Parathyroid adenoma (tissue), 2 donors: ENCODE data around the gene SLC12A7.
A peak's percentile ranks its signal among the peaks of the same experiment; 100 is the strongest.

ENCODE experiments used
- H2AFZ ChIP-seq: fragments of 300-600 bp; sonication (generic); one replicate; pipeline ENCODE4 v1.7.0; 2017; ENCODE audit warnings: antibody characterized with exemption, mild to moderate bottlenecking
- H3K27ac ChIP-seq: fragments of 300-600 bp; sonication (generic); one replicate; pipeline ENCODE4 v1.7.0; 2017
- H3K27me3 ChIP-seq: fragments of 300-600 bp; sonication (generic); one replicate; pipeline ENCODE4 v1.7.0; 2017; ENCODE audit warnings: low read length; ENCODE audit not compliant: control insufficient read depth, insufficient read depth
- H3K36me3 ChIP-seq: fragments of 300-600 bp; sonication (generic); one replicate; pipeline ENCODE4 v1.7.0; 2017; ENCODE audit warnings: low read length; ENCODE audit not compliant: control insufficient read depth, insufficient read depth
- H3K4me1 ChIP-seq: fragments of 300-600 bp; sonication (generic); one replicate; pipeline ENCODE4 v1.7.0; 2017; ENCODE audit warnings: control low read depth
- H3K4me2 ChIP-seq: fragments of 300-600 bp; sonication (generic); one replicate; pipeline ENCODE4 v1.7.0; 2017; ENCODE audit warnings: low read length
- H3K4me3 ChIP-seq: fragments of 300-600 bp; sonication (generic); one replicate; pipeline ENCODE4 v1.7.0; 2017; ENCODE audit warnings: low read depth, low read length
- H3K79me2 ChIP-seq: fragments of 300-600 bp; sonication (generic); one replicate; pipeline ENCODE4 v1.7.0; 2017; ENCODE audit warnings: control low read depth
- H3K9ac ChIP-seq: fragments of 300-600 bp; sonication (generic); one replicate; pipeline ENCODE4 v1.7.0; 2017; ENCODE audit warnings: mild to moderate bottlenecking
- H3K9me3 ChIP-seq: fragments of 300-600 bp; sonication (generic); one replicate; pipeline ENCODE4 v1.7.0; 2017; ENCODE audit warnings: low read length; ENCODE audit not compliant: control insufficient read depth
- TF ChIP-seq, protein P1 (sequence below): fragments of 300-600 bp; sonication (generic); IDR thresholded peaks from one replicate; pipeline ENCODE4 v1.7.0; 2017; ENCODE audit warnings: antibody characterized with exemption, mild to moderate bottlenecking
- donor health status: primary hyperparathyroidism.

Gene SLC12A7

DNA sequence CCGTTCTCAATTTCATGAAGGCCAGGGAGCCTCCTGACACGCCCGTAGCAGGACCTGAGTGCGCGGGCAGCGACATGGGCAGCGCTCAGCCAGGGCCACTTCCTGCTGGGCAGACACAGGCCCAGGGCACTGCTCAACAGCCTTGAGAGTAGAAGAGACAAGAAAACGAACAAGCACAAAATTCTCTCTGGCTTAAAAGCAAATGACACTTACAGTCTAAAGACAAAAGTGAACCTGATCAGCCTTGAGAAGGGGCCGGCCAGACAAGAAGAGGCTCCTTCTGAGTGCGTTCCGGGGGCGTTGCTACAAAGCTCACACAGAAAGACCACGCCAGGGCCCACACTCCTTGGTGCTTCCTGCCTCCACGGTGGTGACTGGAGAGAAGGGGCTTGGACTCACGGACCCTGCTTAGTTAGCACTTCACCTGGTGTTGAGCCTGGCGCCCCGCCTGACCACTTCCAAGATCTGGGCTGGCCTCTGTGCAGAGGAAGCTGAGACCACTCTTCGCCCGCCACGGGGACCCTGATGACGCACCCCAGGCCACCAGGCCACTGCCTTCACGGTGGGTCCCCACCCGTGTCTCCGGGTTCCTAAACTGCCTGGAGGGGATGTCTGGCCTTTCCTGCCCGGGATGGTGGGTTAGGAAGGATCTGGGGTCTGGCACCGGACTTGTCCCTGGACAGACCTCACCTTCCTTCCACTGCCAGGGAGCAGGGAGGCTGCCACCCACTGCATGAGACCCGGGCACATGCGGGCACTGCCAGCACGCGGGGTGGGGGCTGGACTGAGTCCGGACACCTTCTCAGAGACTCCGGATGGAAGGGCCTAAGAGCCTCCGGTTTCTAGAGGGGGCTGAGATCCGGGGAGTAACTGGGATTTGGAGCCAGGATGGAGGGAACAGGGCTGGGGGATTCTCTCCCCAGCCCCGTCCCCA is 1.3 kb downstream of the SLC12A7 start:
- Histone ChIP-seq H3K9me3 (no peaks in the 10 kb centered on the region), H3K36me3 (no peaks in the 10 kb centered on the region), H3K4me3 (peak overlapping the region; percentile 70), H2AFZ (peak overlapping the region; percentile 79), H3K27ac (peak overlapping the region; percentile 2), H3K27me3 (no peaks in the 10 kb centered on the region), H3K4me1 (no peaks in the 10 kb centered on the region), H3K79me2 (peaks cover 7% of the 10 kb centered on the region), H3K4me2 (peak overlapping the region; percentile 87), H3K9ac (peak overlapping the region; percentile 59)
- TF ChIP-seq, protein P1, sequence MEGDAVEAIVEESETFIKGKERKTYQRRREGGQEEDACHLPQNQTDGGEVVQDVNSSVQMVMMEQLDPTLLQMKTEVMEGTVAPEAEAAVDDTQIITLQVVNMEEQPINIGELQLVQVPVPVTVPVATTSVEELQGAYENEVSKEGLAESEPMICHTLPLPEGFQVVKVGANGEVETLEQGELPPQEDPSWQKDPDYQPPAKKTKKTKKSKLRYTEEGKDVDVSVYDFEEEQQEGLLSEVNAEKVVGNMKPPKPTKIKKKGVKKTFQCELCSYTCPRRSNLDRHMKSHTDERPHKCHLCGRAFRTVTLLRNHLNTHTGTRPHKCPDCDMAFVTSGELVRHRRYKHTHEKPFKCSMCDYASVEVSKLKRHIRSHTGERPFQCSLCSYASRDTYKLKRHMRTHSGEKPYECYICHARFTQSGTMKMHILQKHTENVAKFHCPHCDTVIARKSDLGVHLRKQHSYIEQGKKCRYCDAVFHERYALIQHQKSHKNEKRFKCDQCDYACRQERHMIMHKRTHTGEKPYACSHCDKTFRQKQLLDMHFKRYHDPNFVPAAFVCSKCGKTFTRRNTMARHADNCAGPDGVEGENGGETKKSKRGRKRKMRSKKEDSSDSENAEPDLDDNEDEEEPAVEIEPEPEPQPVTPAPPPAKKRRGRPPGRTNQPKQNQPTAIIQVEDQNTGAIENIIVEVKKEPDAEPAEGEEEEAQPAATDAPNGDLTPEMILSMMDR, result no peak

DNA sequence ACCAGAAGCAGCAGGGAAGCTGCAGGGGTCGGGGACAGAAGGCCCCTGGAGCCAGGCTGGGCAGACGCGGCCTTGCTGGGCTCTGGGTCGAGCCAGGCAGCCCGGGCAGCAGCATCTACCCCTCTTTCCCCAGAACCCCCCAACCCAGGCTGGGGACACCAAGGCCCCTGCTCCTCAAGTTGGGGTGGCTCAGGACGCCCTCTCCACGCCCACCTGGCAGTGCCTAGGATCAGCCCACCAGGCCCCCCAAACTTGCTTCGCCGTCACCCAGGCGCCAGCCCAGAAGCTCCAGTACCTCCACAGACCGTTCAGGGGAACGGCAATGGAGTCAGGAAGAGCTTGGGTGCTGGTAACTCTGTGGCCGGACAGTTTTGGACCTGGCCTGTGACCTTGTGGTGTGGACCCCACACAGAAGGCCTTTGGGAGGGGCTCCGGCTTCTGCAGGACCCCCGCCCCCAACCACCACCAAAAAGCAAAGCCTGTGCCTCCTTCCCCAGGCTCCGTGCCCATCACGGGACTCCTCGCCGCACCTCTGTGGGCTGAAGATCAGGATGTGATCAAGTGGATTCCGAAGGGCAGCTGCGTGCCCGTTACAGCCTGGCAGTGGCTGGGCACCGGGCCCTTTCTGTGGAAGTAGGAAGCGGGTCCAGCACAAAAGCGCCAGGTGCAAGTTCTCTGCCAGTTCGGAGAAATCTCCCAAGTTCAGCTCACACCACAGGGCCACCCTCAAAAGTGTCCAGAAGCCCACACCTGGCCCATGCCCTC is 2.1 kb downstream of the SLC12A7 start:
- TF ChIP-seq, protein P1, result no peak
- H3K4me2 ChIP-seq, result peak overlapping the region; percentile 87
- H3K4me1 ChIP-seq, result no peaks in the 10 kb centered on the region
- H3K36me3 ChIP-seq, result no peaks in the 10 kb centered on the region
- no peaks in the 10 kb centered on the region for H3K27me3 ChIP-seq
- H2AFZ ChIP-seq, result no peak overlapping the region
- peak overlapping the region; percentile 2 for H3K27ac ChIP-seq
- H3K9ac ChIP-seq, result no peak overlapping the region
- H3K79me2 ChIP-seq, result peaks cover 7% of the 10 kb centered on the region
- no peaks in the 10 kb centered on the region for H3K9me3 ChIP-seq
- no peak overlapping the region for H3K4me3 ChIP-seq

DNA sequence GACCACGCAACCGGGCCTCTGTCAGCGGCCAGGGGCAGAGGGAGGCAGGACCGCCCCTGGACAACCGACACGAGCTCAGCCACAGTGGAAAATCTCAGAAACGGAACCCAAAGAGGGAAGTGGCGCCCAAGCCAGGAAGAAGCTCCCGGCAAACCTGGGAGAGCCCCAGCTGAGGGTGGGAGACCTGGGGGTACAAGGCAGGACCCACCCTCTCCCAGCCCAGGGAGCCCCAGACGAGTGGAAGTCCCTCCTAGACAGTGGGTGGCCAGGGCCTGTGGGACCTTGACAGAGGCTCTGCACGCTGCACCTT is 3.0 kb downstream of the SLC12A7 start:
- Histone ChIP-seq H3K9me3 (no peaks in the 10 kb centered on the region), H3K4me1 (peaks cover 6% of the 10 kb centered on the region), H3K27ac (no peak overlapping the region), H3K79me2 (peaks cover 7% of the 10 kb centered on the region), H3K9ac (no peak overlapping the region), H3K4me2 (no peak overlapping the region), H3K4me3 (no peak overlapping the region), H2AFZ (no peak overlapping the region), H3K27me3 (no peaks in the 10 kb centered on the region), H3K36me3 (no peaks in the 10 kb centered on the region)
- TF ChIP-seq, protein P1, result no peak

DNA sequence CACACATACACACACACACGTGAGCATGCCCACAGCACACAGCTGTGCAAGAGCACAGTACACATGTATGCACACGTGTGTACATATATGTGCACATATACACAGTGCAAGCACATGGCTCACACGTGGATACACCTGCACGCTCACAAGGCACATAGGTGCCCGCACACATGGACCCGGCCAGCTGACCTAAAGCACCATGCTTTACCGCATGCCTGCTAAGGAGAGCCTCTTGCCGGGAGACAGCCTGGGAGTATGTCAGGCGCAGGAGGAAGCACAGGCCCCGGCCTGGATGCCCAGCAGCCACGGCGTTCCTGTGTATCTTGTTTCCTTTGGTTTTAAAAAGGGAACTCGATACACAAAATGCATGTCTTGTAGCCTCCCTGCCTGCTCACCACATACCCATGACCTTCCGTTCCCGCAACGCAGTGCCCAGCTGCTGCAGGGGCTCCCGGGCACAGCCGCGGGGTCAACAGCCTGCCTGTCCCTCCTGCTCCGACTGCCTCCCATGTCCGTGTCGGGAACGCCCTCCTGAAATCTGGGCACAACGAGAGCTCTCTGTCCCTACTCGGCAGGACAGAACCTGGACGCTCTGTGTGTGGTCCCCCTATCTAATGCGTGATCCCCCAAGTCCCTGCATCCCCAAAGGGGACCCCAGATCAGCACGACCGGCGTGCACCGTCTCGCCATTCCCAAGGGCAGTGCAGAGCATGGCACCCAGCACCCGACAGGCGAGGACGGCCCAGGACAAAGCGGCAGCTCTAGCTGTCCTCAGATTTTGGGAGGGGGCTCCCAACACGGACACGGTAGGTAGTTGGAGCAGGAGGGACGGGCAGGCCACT is 3.6 kb downstream of the SLC12A7 start:
- Histone ChIP-seq H3K4me1 (peaks cover 11% of the 10 kb centered on the region), H3K9ac (no peak overlapping the region), H3K27me3 (no peaks in the 10 kb centered on the region), H2AFZ (no peak overlapping the region), H3K4me2 (no peak overlapping the region), H3K9me3 (no peaks in the 10 kb centered on the region), H3K36me3 (no peaks in the 10 kb centered on the region), H3K27ac (no peak overlapping the region), H3K79me2 (peaks cover 10% of the 10 kb centered on the region), H3K4me3 (no peak overlapping the region)
- TF ChIP-seq, protein P1, result no peak
